ENCODE results near the gene MGME1.

GRCh38 chr20:17992847-17993513 lies 24.2 kb downstream of the MGME1 start:
- TF ChIP-seq CTCF (conservative IDR thresholded peaks at IDR 0.05; ENCODE audit: low read depth, low read length), result no peak
- no peak for TF ChIP-seq EZH2 (IDR thresholded peaks at IDR 0.05; ENCODE audit: low read length, unreplicated experiment)
- TF ChIP-seq EZH2phosphoT487 (IDR thresholded peaks at IDR 0.05; ENCODE audit: borderline replicate concordance, low read length), result no peak
